GM18867 (cell line): ENCODE results near the gene CD93.

Experiments
- ATAC-seq: cut with Tn5 transposase; IDR thresholded peaks from one replicate; pipeline ENCODE4 v1.9.1; 2021; ENCODE audit warnings: mild to moderate bottlenecking, moderate library complexity; ENCODE audit not compliant: unreplicated experiment

Gene CD93

GRCh38 chr20:23061734-23062561, 24.2 kb downstream of the CD93 start:
- ATAC-seq, result no peak

- no peak for ATAC-seq
Observed at GRCh38 chr20:23061262-23061661, 24.9 kb downstream of the CD93 start.

- no peak for ATAC-seq
Observed at GRCh38 chr20:23060629-23061028, 25.5 kb downstream of the CD93 start.

- no peak for ATAC-seq
Observed at GRCh38 chr20:23059846-23060245, 26.3 kb downstream of the CD93 start.

GRCh38 chr20:23059001-23059400, 27.1 kb downstream of the CD93 start:
- no peak for ATAC-seq

GRCh38 chr20:23058240-23058639, 27.9 kb downstream of the CD93 start:
- ATAC-seq, result no peak

GRCh38 chr20:23052904-23053303, 33.2 kb downstream of the CD93 start:
- no peak for ATAC-seq

- ATAC-seq, result no peak
Observed at GRCh38 chr20:23050847-23051627, 35.1 kb downstream of the CD93 start.

GRCh38 chr20:23050076-23050838, 35.9 kb downstream of the CD93 start:
- ATAC-seq, result no peak

- no peak for ATAC-seq
Observed at GRCh38 chr20:23049201-23050075, 36.7 kb downstream of the CD93 start, which contains the start of gene THBD. THBD (minus strand) TSS chr20:23049672; CDS start chr20:23049504, 168 bp downstream.

GRCh38 chr20:23048283-23049200, 37.6 kb downstream of the CD93 start:
- no peak for ATAC-seq

GRCh38 chr20:23047738-23048214, 38.3 kb downstream of the CD93 start:
- no peak for ATAC-seq

GRCh38 chr20:23047001-23047737, 39.0 kb downstream of the CD93 start:
- ATAC-seq, result no peak

- no peak for ATAC-seq
Observed at GRCh38 chr20:23046431-23046830, 39.7 kb downstream of the CD93 start.

- no peak for ATAC-seq
Observed at GRCh38 chr20:23043376-23043775, 42.7 kb downstream of the CD93 start.

- ATAC-seq, result no peak
Observed at GRCh38 chr20:23042270-23042669, 43.9 kb downstream of the CD93 start.

- no peak for ATAC-seq
Observed at GRCh38 chr20:23039885-23040508, 46.1 kb downstream of the CD93 start.
